ENCODE measurements around the gene SH3BGRL3.
"Not testable (repeated sequence)": the region's sequence is repeated elsewhere in the genome, so short reads cannot be mapped to it uniquely, and the experiment has no call there.

Gene SH3BGRL3

GRCh38 chr1:26279456-26280332 lies at the start of gene SH3BGRL3:
SH3BGRL3 (plus strand) TSS chr1:26280086; CDS start chr1:26280156, 70 bp downstream.
- peak; percentile 49 for TF ChIP-seq CTCF (IDR thresholded peaks at IDR 0.05; ENCODE audit: low read depth, low read length)
- peak within 1 kb of the TSS; percentile 79 to 86 for H3K4me3 ChIP-seq (replicated peaks in 1 of 2; ENCODE audit: low read depth in 2 of 2, low read length in 2 of 2)
- DNase-seq (ENCODE audit: low read depth in 2 of 2) = peak; percentile 77 to 87

GRCh38 chr1:26230682-26231081 lies 49.2 kb upstream of the SH3BGRL3 start:
- not testable (repeated sequence) for H3K4me3 ChIP-seq (replicated peaks in 1 of 2; ENCODE audit: low read depth in 2 of 2, low read length in 2 of 2); DNase-seq (ENCODE audit: low read depth in 2 of 2)

- H3K4me3 ChIP-seq (replicated peaks in 1 of 2; ENCODE audit: low read depth in 2 of 2, low read length in 2 of 2) = peak within 1 kb of the TSS; percentile 79 to 96
- DNase-seq (ENCODE audit: low read depth in 2 of 2) = peak; percentile 98 to 99
- peak; percentile 82 for TF ChIP-seq CTCF (IDR thresholded peaks at IDR 0.05; ENCODE audit: low read depth, low read length)
Measured at GRCh38 chr1:26233903-26234643, 45.8 kb upstream of the SH3BGRL3 start, which contains the start of gene CEP85. CEP85 (plus strand) TSS chr1:26234200; CDS start chr1:26239784, 5,584 bp downstream.

- DNase-seq (ENCODE audit: low read depth in 2 of 2) = peak; percentile 25 to 28
- peak overlapping the region; percentile 79 to 96 for H3K4me3 ChIP-seq (replicated peaks in 1 of 2; ENCODE audit: low read depth in 2 of 2, low read length in 2 of 2)
- no peak for TF ChIP-seq CTCF (IDR thresholded peaks at IDR 0.05; ENCODE audit: low read depth, low read length)
Measured at GRCh38 chr1:26234644-26235370, 45.1 kb upstream of the SH3BGRL3 start.

- peak; percentile 48 to 65 for DNase-seq (ENCODE audit: low read depth in 2 of 2)
- no peak for TF ChIP-seq CTCF (IDR thresholded peaks at IDR 0.05; ENCODE audit: low read depth, low read length)
- no peak overlapping the region for H3K4me3 ChIP-seq (replicated peaks in 1 of 2; ENCODE audit: low read depth in 2 of 2, low read length in 2 of 2)
Measured at GRCh38 chr1:26237230-26237966, 42.5 kb upstream of the SH3BGRL3 start.

- DNase-seq (ENCODE audit: low read depth in 2 of 2) = peak; percentile 54 to 65
- no peak overlapping the region for H3K4me3 ChIP-seq (replicated peaks in 1 of 2; ENCODE audit: low read depth in 2 of 2, low read length in 2 of 2)
- no peak for TF ChIP-seq CTCF (IDR thresholded peaks at IDR 0.05; ENCODE audit: low read depth, low read length)
Measured at GRCh38 chr1:26239936-26240335, 40.0 kb upstream of the SH3BGRL3 start.
